ENCODE measurements around the gene KCNQ1. TPM values are rescaled to one million over a fixed set of nuclear protein-coding genes. Genes with fewer than 3 reads are reported as not detected.

KCNQ1 gene
- total RNA-seq, 2 donors from 2014 or later: 38.9 to 46.1 TPM

DNA sequence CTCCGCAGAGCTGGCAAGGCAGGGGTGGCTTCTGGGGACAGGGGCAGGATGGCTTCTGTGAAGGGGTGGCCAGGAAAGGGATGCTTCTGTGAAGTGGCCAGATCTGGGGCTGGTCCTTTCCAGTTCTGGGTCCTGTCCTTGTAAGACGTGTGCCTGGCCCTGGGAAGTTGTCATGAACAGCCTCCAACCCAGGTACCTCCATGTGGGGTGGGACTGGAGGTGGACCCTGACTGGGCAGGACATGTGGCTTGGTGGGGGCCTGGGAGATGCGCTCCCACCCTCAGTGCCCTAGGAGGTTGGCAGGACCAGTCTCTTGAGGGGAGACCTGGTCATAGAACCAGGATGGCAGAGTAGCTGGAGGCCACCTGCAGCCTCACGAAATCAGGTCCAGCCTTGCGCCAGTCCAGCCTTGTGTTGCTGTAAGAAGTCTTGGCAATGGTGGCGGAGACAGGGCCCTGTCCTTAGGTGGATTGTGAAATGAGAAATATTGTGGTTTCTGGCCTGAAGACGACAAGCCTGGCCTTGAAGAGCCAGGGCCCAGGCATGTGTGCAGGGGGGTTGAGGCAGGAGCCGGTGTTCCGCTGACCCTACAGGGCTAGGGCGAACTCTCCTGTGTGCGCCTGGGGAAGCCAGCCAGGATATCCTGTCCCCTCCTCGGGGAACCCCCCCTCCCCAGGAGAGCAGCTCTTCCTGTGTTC lies 2.6 kb downstream of the KCNQ1 start:
- TF ChIP-seq POLR2A (IDR thresholded peaks at IDR 0.05): no peak
- TF ChIP-seq, protein P1, sequence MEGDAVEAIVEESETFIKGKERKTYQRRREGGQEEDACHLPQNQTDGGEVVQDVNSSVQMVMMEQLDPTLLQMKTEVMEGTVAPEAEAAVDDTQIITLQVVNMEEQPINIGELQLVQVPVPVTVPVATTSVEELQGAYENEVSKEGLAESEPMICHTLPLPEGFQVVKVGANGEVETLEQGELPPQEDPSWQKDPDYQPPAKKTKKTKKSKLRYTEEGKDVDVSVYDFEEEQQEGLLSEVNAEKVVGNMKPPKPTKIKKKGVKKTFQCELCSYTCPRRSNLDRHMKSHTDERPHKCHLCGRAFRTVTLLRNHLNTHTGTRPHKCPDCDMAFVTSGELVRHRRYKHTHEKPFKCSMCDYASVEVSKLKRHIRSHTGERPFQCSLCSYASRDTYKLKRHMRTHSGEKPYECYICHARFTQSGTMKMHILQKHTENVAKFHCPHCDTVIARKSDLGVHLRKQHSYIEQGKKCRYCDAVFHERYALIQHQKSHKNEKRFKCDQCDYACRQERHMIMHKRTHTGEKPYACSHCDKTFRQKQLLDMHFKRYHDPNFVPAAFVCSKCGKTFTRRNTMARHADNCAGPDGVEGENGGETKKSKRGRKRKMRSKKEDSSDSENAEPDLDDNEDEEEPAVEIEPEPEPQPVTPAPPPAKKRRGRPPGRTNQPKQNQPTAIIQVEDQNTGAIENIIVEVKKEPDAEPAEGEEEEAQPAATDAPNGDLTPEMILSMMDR (IDR thresholded peaks at IDR 0.05): no peak
- DNase-seq (peak in 1 of 4 donors; percentile 13), ATAC-seq (no peak)
- no peak overlapping the region for H3K4me3 ChIP-seq
- peaks cover 55% of the 10 kb centered on the region for H3K4me1 ChIP-seq
- no peaks in the 10 kb centered on the region for H3K27me3 ChIP-seq
- H3K36me3 ChIP-seq (replicated peaks in 1 of 2; ENCODE audit: insufficient read depth in 1 of 2, low read depth in 2 of 2): no peaks in the 10 kb centered on the region
- WGBS, 2 donors: 65 to 72% methylated on average over 10 to 12 of the region's 12 CpGs
- H3K27ac ChIP-seq: peak overlapping the region in 2 of 4 donors; percentile 81 to 85
- no peaks in the 10 kb centered on the region for H3K9me3 ChIP-seq
- intact Hi-C loops (cut with DNase I): no loop called here

DNA sequence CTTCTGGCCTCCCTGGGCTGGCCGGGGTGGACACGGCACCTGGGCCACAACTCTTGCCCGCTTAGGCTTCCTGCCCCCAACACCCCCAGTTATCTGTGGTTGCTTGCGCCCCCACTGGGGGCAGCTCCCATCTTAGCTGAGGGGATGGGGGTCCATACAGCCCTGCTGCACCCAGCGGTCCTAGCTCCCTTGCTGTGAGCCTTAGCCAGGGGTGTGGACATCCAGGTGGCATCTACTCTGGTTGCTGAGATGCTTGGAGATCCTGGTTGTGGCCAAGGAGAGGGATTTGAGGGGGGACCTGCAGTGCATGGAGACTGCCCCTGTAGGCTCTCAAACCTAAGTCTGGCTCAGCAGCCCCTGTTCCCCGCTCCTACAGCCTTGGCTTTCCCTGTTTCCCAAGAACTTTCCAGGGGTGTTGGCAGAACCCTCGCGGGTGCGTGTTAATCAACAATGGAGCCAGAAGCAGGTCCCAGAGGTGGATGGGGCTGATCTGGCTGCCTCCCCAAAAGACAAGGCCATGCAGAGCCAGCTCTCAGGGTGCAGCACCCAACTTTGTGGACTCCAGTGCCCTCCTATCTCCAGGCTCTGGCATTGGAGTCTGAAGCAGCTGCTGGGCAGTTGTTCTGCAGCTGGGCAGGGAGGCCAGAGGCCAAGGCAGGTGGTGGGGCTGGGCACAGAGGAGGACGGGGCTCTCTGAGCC lies 3.3 kb downstream of the KCNQ1 start:
- WGBS, 2 donors: 72 to 77% methylated on average over 7 to 8 of the region's 10 CpGs
- DNase-seq (peak in 1 of 4 donors; percentile 10), ATAC-seq (no peak)
- Histone ChIP-seq H3K27me3 (no peaks in the 10 kb centered on the region), H3K9me3 (no peaks in the 10 kb centered on the region), H3K36me3 (replicated peaks in 1 of 2; ENCODE audit: insufficient read depth in 1 of 2, low read depth in 2 of 2) (no peaks in the 10 kb centered on the region), H3K27ac (peak overlapping the region in 2 of 4 donors; percentile 81 to 85), H3K4me1 (peaks cover 57% of the 10 kb centered on the region), H3K4me3 (no peak overlapping the region)
- intact Hi-C loops (cut with DNase I): no loop called here
- TF ChIP-seq POLR2A (IDR thresholded peaks at IDR 0.05): no peak
- TF ChIP-seq, protein P1 (IDR thresholded peaks at IDR 0.05): no peak

DNA sequence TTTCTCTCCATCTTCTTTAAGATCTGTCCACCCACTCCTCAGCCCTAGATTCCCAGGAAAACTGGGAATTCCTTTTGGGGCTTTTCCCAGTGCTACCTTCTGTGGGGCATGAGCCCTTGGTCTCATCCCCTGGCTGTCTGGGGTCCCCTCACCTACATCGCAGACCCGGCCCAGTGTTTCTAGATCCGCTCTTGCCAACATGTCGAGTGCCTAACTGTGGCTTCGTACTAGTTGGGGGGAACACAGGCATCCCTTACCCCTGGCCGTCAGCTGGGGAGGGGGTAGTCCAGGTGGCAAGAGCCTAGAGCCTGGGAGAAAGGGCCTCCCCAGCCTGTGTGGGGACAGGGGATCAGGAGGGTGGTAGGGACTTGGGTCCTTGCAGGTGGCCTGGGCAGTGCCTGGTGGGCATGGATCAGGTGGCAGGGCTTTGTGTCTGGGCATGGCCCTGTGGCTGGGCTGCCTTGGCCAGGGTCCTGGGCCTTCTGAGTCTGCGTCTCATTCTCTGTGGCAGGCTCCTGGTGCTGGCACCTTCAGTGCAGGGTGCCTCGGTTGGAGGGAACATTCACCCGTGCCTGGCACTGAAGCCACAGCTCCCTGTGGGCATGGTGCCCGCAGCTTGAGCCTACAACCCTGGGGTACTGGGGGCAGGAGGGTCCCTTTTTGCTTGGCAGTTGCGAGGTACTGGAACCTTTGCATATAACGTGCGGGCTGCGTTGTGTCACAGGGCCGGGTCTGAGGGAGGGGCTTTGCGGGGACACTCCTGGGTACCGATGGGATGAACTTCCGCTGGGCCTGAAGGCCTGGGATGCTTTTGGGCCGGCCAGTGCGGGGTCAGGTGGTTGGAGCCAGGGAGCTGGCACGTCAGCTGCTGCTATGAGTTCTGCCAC lies 4.1 kb downstream of the KCNQ1 start:
- H3K4me1 ChIP-seq: peaks cover 52% of the 10 kb centered on the region
- WGBS, 2 donors: 95 to 97% methylated on average over 7 to 20 of the region's 21 CpGs
- DNase-seq (no peak), ATAC-seq (no peak)
- no peaks in the 10 kb centered on the region for H3K9me3 ChIP-seq
- no peaks in the 10 kb centered on the region for H3K27me3 ChIP-seq
- no peaks in the 10 kb centered on the region for H3K36me3 ChIP-seq (replicated peaks in 1 of 2; ENCODE audit: insufficient read depth in 1 of 2, low read depth in 2 of 2)
- intact Hi-C loops (cut with DNase I): no loop called here
- H3K27ac ChIP-seq: no peak overlapping the region
- H3K4me3 ChIP-seq: no peak overlapping the region
- TF ChIP-seq, protein P1 (IDR thresholded peaks at IDR 0.05): no peak
- no peak for TF ChIP-seq POLR2A (IDR thresholded peaks at IDR 0.05)

DNA sequence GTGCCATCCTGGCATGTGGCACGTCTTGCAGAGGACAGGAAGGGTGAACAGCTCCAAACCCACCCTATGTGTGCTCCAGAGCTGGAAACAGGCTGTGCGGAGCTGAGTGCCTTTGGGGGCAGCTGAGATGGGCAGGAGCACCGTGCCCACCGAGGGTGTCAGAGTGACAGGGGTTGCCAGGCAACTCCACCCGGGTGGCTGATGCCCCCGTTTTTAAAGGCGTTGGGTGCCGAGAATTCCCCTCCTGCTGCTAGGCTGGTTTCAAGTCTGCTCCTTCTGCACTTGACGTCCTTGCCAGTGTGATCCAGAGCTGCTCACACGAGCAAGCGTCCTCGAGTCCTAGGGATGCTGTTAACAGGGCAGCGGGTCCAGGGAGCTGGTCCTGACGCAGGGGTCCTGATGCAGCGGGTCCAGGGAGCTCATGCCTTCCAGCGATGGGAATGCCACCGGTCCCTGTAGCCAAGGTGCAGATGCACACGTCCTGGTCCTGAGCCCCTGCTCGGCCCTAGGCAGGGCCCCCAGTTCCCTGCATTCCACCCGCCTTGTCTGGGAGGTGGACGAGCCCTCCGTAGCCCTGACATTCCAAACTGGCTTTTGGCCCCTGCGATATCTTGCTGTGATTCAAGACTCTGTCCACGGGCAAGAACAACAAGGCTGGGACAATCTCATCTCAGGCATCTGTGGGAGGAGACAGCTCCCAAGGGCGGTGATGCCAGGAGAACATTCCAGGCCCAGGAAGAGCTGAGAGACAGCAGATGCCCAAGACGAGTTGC lies 4.9 kb downstream of the KCNQ1 start:
- no peaks in the 10 kb centered on the region for H3K36me3 ChIP-seq (replicated peaks in 1 of 2; ENCODE audit: insufficient read depth in 1 of 2, low read depth in 2 of 2)
- TF ChIP-seq, protein P1 (IDR thresholded peaks at IDR 0.05): no peak
- TF ChIP-seq POLR2A (IDR thresholded peaks at IDR 0.05): no peak
- no peak overlapping the region for H3K27ac ChIP-seq
- intact Hi-C loops (cut with DNase I): no loop called here
- DNase-seq (no peak), ATAC-seq (no peak)
- WGBS, 2 donors: 85 to 88% methylated on average over 15 to 26 of the region's 26 CpGs
- no peak overlapping the region for H3K4me3 ChIP-seq
- no peaks in the 10 kb centered on the region for H3K27me3 ChIP-seq
- peaks cover 48% of the 10 kb centered on the region for H3K4me1 ChIP-seq
- H3K9me3 ChIP-seq: no peaks in the 10 kb centered on the region

Measured in body of pancreas (tissue), 4 donors.